Measurements from ENCODE around the gene CCL13. TPM values are rescaled to one million over a fixed set of nuclear protein-coding genes. Genes with fewer than 3 reads are reported as not detected.

CCL13 gene
- total RNA-seq, 4 donors from 2014 or later, result 1.5 TPM; not detected in 3

- in situ Hi-C loops (cut with MboI; ENCODE audit: low sequenced_read_pairs in 4 of 4) (loop anchor here in 2 of 4 donors (10.0 kb wide), 1 partner anchor 175 kb away; no protein-coding TSS in a partner anchor), intact Hi-C loops (cut with DNase I; ENCODE audit: low total_unique reads) (loop anchor here (10.0 kb wide), 1 partner anchor 595 kb away; no protein-coding TSS in a partner anchor)
- no peaks in the 10 kb centered on the region for H3K36me3 ChIP-seq
- H3K4me1 ChIP-seq, result no peaks in the 10 kb centered on the region
- no peaks in the 10 kb centered on the region for H3K27me3 ChIP-seq
- no peak overlapping the region for H3K4me3 ChIP-seq
- TF ChIP-seq POLR2A (IDR thresholded peaks at IDR 0.05), result no peak
- TF ChIP-seq CTCF (IDR thresholded peaks at IDR 0.05 in 4 of 5, conservative IDR thresholded peaks at IDR 0.05 in 1 of 5), result no peak
- H3K27ac ChIP-seq, result no peak overlapping the region
- DNase-seq, result no peak
- no peak for ATAC-seq
- H3K9me3 ChIP-seq, result no peaks in the 10 kb centered on the region
Measured at GRCh38 chr17:34369571-34369970, 13.3 kb downstream of the CCL13 start.

- in situ Hi-C loops (cut with MboI; ENCODE audit: low sequenced_read_pairs in 4 of 4), result no loop called here
- no peak overlapping the region for H3K4me3 ChIP-seq
Measured at GRCh38 chr17:34370376-34370996, 14.2 kb downstream of the CCL13 start.

GRCh38 chr17:34370997-34371395, 14.7 kb downstream of the CCL13 start:
- Histone ChIP-seq H3K4me3 (no peak overlapping the region), H3K9me3 (no peaks in the 10 kb centered on the region), H3K27ac (no peak overlapping the region), H3K4me1 (no peaks in the 10 kb centered on the region), H3K36me3 (no peaks in the 10 kb centered on the region), H3K27me3 (no peaks in the 10 kb centered on the region)
- ATAC-seq (no peak), DNase-seq (no peak)
- intact Hi-C loops (cut with DNase I; ENCODE audit: low total_unique reads) (no loop called here), in situ Hi-C loops (cut with MboI; ENCODE audit: low sequenced_read_pairs in 4 of 4) (no loop called here)
- TF ChIP-seq POLR2A (IDR thresholded peaks at IDR 0.05) (no peak), CTCF (IDR thresholded peaks at IDR 0.05 in 4 of 5, conservative IDR thresholded peaks at IDR 0.05 in 1 of 5) (no peak)

More at GRCh38 chr17:34370376-34370996, 14.2 kb downstream of the CCL13 start:
- Histone ChIP-seq H3K4me1 (no peaks in the 10 kb centered on the region), H3K27me3 (no peaks in the 10 kb centered on the region), H3K36me3 (no peaks in the 10 kb centered on the region), H3K9me3 (no peaks in the 10 kb centered on the region), H3K27ac (no peak overlapping the region)
- DNase-seq, result no peak
- TF ChIP-seq CTCF (IDR thresholded peaks at IDR 0.05 in 4 of 5, conservative IDR thresholded peaks at IDR 0.05 in 1 of 5) (no peak), POLR2A (IDR thresholded peaks at IDR 0.05) (no peak)
- no peak for ATAC-seq
- intact Hi-C loops (cut with DNase I; ENCODE audit: low total_unique reads), result no loop called here

GRCh38 chr17:34371405-34372100, 15.3 kb downstream of the CCL13 start:
- in situ Hi-C loops (cut with MboI; ENCODE audit: low sequenced_read_pairs in 4 of 4) (no loop called here), intact Hi-C loops (cut with DNase I; ENCODE audit: low total_unique reads) (no loop called here)
- Histone ChIP-seq H3K9me3 (no peaks in the 10 kb centered on the region), H3K4me1 (no peaks in the 10 kb centered on the region), H3K27ac (no peak overlapping the region), H3K27me3 (no peaks in the 10 kb centered on the region), H3K36me3 (no peaks in the 10 kb centered on the region), H3K4me3 (no peak overlapping the region)
- no peak for DNase-seq
- no peak for ATAC-seq
- TF ChIP-seq POLR2A (IDR thresholded peaks at IDR 0.05), result no peak
- no peak for TF ChIP-seq CTCF (IDR thresholded peaks at IDR 0.05 in 4 of 5, conservative IDR thresholded peaks at IDR 0.05 in 1 of 5)
